RPMI8226 (cell line): Measurements from ENCODE around the gene CFAP92.
"Not testable (repeated sequence)": the region's sequence is repeated elsewhere in the genome, so short reads cannot be mapped to it uniquely, and the experiment has no call there.

Experiments
- DNase-seq: peaks from one replicate; pipeline ENCODE4 v3.0.0-alpha.2; 2015

CFAP92 gene

GRCh38 chr3:128935922-128936321 is 58.0 kb downstream of the CFAP92 start:
- no peak for DNase-seq

GRCh38 chr3:128933922-128934253 is 60.0 kb downstream of the CFAP92 start:
- no peak for DNase-seq

- DNase-seq = no peak
Observed at GRCh38 chr3:128933213-128933921, 60.5 kb downstream of the CFAP92 start.

GRCh38 chr3:128932516-128933212 is 61.2 kb downstream of the CFAP92 start:
- no peak for DNase-seq

GRCh38 chr3:128931046-128931445 is 62.8 kb downstream of the CFAP92 start:
- DNase-seq = no peak

GRCh38 chr3:128929364-128929763 is 64.5 kb downstream of the CFAP92 start:
- DNase-seq = no peak

- DNase-seq = not testable (repeated sequence)
Observed at GRCh38 chr3:128923986-128924385, 69.9 kb downstream of the CFAP92 start.

- DNase-seq = no peak
Observed at GRCh38 chr3:128923576-128923975, 70.3 kb downstream of the CFAP92 start.

GRCh38 chr3:128922804-128923459 is 70.9 kb downstream of the CFAP92 start:
- no peak for DNase-seq

GRCh38 chr3:128919988-128920387 is 73.9 kb downstream of the CFAP92 start:
- DNase-seq = no peak

GRCh38 chr3:128917291-128917690 is 76.6 kb downstream of the CFAP92 start:
- no peak for DNase-seq

GRCh38 chr3:128914966-128915645 is 78.8 kb downstream of the CFAP92 start:
- DNase-seq = no peak

GRCh38 chr3:128911911-128912310 is 82.0 kb downstream of the CFAP92 start:
- no peak for DNase-seq

- no peak for DNase-seq
Observed at GRCh38 chr3:128910006-128910405, 83.9 kb downstream of the CFAP92 start.

- DNase-seq = no peak
Observed at GRCh38 chr3:128908951-128909350, 84.9 kb downstream of the CFAP92 start.

- no peak for DNase-seq
Observed at GRCh38 chr3:128907706-128908445, 86.0 kb downstream of the CFAP92 start.

- DNase-seq = no peak
Observed at GRCh38 chr3:128906804-128907525, 86.9 kb downstream of the CFAP92 start.

GRCh38 chr3:128906031-128906803 is 87.7 kb downstream of the CFAP92 start:
- DNase-seq = no peak

GRCh38 chr3:128903501-128903900 is 90.4 kb downstream of the CFAP92 start:
- DNase-seq = no peak

GRCh38 chr3:128902426-128902825 is 91.5 kb downstream of the CFAP92 start:
- DNase-seq = no peak
